Chondrocyte (in vitro differentiated cells): ENCODE data around the gene C3AR1. TPM values are rescaled to one million over a fixed set of nuclear protein-coding genes. Genes with fewer than 3 reads are reported as not detected.
"Not testable (repeated sequence)": the region's sequence is repeated elsewhere in the genome, so short reads cannot be mapped to it uniquely, and the experiment has no call there.

ENCODE experiments used
- DNase-seq: peaks from one replicate; pipeline ENCODE4 v3.0.0; 2021; ENCODE audit warnings: mixed read lengths, low spot score
- H3K27ac Mint-ChIP-seq: one replicate; pipeline ENCODE4 v1.8.0; 2021; ENCODE audit warnings: mild to moderate bottlenecking, moderate library complexity, mixed read lengths; ENCODE audit not compliant: unreplicated experiment
- H3K27me3 Mint-ChIP-seq: 2 replicates; pipeline ENCODE4 v1.8.0; 2021; ENCODE audit warnings: low read depth, mixed read lengths
- H3K36me3 Mint-ChIP-seq: 2 replicates; pipeline ENCODE4 v1.8.0; 2021; ENCODE audit warnings: low read depth, mixed read lengths
- H3K4me1 Mint-ChIP-seq: 2 replicates; pipeline ENCODE4 v1.8.0; 2021; ENCODE audit warnings: low read depth, mild to moderate bottlenecking, mixed read lengths
- H3K4me3 Mint-ChIP-seq: one replicate; pipeline ENCODE4 v1.8.0; 2021; ENCODE audit warnings: mild to moderate bottlenecking, moderate library complexity, mixed read lengths; ENCODE audit not compliant: unreplicated experiment
- H3K9me3 Mint-ChIP-seq: 2 replicates; pipeline ENCODE4 v1.8.0; 2021; ENCODE audit warnings: low read depth, mixed read lengths
- total RNA-seq: library from RNA; stranded (reverse); gene quantifications from 3 replicates; pipeline ENCODE4 v1.2.1, GENCODE V29; 2021
- TF ChIP-seq, protein P1 (sequence below): fragments of 200-600 bp; sonication (generic); IDR thresholded peaks from 2 replicates; pipeline ENCODE4 v1.5.0; 2021; ENCODE audit warnings: antibody characterized with exemption, mild to moderate bottlenecking, moderate library complexity

Gene C3AR1
- total RNA-seq, 1 donor from 2014 or later, result 0.27 TPM

DNA sequence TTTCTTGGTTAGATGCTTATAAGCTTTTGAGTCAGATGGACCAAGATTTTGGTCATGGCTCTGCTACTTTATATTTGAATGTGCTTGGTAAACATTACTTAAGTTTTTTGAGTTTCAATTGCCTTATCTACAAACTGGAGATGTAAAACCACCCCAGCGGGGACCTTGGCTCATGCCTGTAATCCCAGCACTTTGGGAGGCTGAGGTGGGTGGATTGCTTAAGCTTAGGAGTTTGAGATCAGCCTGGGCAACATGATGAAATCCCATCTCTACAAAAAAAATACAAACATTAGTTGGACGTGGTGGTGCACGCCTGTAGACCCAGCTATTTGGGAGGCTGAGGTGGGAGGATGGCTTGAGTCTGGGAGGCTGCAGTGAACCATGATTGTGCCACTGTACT lies 27.1 kb upstream of the C3AR1 start:
- Mint-ChIP-seq H3K4me1 (no peaks in the 10 kb centered on the region), H3K27ac (no peak overlapping the region), H3K36me3 (peaks cover 50% of the 10 kb centered on the region), H3K27me3 (no peaks in the 10 kb centered on the region), H3K4me3 (no peak overlapping the region), H3K9me3 (no peaks in the 10 kb centered on the region)
- no peak for DNase-seq
- TF ChIP-seq, protein P1, sequence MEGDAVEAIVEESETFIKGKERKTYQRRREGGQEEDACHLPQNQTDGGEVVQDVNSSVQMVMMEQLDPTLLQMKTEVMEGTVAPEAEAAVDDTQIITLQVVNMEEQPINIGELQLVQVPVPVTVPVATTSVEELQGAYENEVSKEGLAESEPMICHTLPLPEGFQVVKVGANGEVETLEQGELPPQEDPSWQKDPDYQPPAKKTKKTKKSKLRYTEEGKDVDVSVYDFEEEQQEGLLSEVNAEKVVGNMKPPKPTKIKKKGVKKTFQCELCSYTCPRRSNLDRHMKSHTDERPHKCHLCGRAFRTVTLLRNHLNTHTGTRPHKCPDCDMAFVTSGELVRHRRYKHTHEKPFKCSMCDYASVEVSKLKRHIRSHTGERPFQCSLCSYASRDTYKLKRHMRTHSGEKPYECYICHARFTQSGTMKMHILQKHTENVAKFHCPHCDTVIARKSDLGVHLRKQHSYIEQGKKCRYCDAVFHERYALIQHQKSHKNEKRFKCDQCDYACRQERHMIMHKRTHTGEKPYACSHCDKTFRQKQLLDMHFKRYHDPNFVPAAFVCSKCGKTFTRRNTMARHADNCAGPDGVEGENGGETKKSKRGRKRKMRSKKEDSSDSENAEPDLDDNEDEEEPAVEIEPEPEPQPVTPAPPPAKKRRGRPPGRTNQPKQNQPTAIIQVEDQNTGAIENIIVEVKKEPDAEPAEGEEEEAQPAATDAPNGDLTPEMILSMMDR, result no peak

DNA sequence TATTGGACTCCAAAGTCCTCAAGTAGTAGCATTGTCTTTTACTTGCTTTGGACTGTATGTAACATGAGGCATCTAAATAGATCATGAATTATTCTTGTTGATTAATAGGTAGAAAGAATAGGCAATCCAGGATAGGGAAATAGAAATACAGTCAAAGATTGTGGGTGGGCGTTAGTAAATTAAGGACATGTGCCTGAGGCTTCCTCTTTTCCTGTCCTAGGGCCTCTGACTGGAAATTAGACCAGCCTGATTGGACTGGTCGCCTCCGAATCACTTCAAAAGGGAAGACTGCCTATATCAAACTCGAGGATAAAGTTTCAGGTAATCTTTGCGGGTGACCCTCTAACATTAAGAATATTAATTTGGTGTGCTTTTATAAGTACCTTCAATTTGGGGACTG lies 23.6 kb upstream of the C3AR1 start:
- TF ChIP-seq, protein P1, result no peak
- Mint-ChIP-seq H3K27me3 (no peaks in the 10 kb centered on the region), H3K27ac (no peak overlapping the region), H3K4me1 (peaks cover 3% of the 10 kb centered on the region), H3K4me3 (no peak overlapping the region), H3K36me3 (peaks cover 30% of the 10 kb centered on the region), H3K9me3 (no peaks in the 10 kb centered on the region)
- DNase-seq, result no peak

DNA sequence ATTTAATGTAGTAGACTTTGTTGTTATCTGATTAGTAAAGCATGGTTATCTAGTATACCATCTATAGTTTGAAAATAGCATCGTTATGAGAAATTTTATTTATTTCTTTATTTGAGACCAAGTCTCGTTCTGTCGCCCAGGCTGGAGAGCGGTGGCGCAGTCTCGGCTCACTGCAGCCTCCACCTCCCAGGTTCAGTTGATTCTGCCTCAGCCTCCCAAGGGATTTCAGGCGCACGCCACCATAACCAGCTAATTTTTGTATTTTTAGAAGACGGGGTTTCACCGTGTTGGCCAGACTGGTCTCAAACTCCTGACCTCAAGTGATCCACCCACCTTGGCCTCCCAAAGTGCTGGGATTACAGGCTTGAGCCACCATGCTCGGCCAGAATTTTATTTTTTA lies 23.1 kb upstream of the C3AR1 start:
- not testable (repeated sequence) for H3K27me3 Mint-ChIP-seq, H3K4me3 Mint-ChIP-seq, H3K27ac Mint-ChIP-seq, H3K4me1 Mint-ChIP-seq, H3K9me3 Mint-ChIP-seq, DNase-seq
- peaks cover 28% of the 10 kb centered on the region for H3K36me3 Mint-ChIP-seq

DNA sequence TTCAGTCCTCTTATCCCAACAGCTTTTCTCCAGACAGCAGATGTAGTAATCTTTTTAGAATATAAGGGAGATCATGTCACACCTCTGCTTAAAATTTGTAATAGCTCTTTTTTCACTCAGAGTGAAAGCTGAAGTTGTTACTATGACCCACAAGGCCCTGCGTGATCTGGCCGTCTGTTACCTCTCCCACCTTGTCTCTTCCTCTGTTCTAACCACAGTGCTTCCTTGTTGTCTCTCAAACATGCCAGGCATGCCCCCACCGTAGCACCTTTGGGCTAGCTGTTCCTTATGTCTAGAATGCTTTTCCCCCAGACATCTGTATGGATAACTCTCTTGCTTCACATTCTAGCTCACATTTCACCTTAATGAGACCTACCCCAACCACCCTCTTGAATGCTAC lies 22.4 kb upstream of the C3AR1 start:
- Mint-ChIP-seq H3K36me3 (peaks cover 25% of the 10 kb centered on the region), H3K27me3 (no peaks in the 10 kb centered on the region), H3K4me1 (peaks cover 13% of the 10 kb centered on the region), H3K9me3 (no peaks in the 10 kb centered on the region), H3K27ac (peak overlapping the region; percentile 28), H3K4me3 (no peak overlapping the region)
- TF ChIP-seq, protein P1, result no peak
- DNase-seq, result no peak

DNA sequence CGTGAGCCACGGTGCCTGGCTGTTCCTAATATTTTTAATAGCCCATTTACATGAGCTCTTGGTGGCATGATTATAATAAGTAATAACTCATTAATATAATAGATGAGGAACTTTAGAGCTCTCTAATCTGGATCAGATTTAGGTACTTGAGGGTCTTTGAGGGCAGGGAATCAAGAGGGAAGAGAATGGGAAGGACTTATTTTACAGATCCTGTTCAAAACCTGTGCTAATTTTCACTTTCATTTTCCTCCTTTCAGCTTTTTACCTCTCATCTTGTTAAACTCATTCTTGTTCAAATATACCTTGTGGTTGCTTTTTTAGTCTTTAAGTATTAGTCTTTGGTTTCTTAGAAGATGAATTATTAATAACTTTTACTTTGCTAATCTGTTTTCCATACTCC lies 21.5 kb upstream of the C3AR1 start:
- no peak for DNase-seq
- TF ChIP-seq, protein P1, result no peak
- H3K4me1 Mint-ChIP-seq, result peaks cover 23% of the 10 kb centered on the region
- no peak overlapping the region for H3K27ac Mint-ChIP-seq
- no peaks in the 10 kb centered on the region for H3K27me3 Mint-ChIP-seq
- no peak overlapping the region for H3K4me3 Mint-ChIP-seq
- no peaks in the 10 kb centered on the region for H3K9me3 Mint-ChIP-seq
- peaks cover 18% of the 10 kb centered on the region for H3K36me3 Mint-ChIP-seq

DNA sequence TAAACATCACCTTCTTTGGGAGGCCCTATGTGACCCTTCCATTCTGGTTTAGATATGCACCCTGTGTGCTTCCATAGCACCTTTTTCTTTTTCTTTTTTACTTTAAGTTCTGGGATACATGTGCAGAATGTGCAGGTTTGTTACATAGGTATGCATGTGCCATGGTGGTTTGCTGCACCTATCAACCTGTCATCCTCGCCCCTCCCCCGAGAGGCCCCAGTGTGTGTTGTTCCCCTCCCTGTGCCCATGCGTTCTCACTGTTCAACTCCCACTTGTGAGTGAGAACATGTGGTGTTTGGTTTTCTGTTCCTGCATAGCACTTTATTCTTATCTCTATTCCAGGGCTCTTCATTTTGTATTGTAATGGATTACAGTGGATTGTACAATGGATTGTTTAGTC lies 18.2 kb upstream of the C3AR1 start:
- peaks cover 32% of the 10 kb centered on the region for H3K4me1 Mint-ChIP-seq
- H3K9me3 Mint-ChIP-seq, H3K27me3 Mint-ChIP-seq, H3K27ac Mint-ChIP-seq, DNase-seq, H3K36me3 Mint-ChIP-seq: not testable (repeated sequence)
- H3K4me3 Mint-ChIP-seq, result peak overlapping the region; percentile 3
